ENCODE results near the gene MTX1.
"Not testable (repeated sequence)": the region's sequence is repeated elsewhere in the genome, so short reads cannot be mapped to it uniquely, and the experiment has no call there.

The MTX1 gene

DNA sequence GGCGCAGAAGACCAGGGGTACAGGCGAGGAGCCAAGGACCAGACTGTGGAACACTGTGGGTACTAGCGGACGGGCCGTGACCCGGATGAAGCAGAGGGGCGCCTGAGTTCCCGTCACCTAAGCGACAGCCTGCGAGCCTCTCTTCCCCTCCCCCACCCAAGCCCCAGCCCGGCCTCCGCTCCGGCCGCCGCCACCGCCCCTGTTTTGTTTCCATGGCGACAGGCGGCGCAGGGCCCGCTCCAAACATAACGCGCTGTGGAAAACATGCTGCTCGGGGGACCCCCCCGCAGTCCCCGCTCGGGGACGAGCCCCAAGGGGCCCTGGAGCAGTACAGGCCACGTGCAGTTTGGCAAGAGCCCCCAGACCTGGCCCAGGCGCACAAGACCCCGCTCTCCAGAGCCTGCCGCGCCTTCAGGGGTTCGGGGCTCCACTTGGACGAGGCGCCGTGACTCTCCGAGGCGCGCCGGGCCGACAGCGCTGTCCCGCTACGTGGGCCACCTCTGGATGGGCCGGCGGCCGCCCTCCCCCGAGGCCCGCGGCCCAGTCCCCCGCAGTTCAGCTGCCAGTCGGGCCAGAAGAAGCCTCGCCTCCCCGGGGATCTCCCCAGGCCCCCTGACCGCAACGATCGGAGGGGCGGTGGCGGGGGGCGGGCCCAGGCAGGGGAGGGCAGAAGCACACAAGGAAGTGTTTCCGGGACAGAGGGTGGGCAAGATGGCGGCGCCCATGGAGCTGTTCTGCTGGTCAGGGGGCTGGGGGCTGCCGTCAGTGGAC, at the start of gene MTX1:
Gene MTX1, plus strand, starts transcription at position 155 of the 771 bp plus-strand sequence. Its CDS starts 110 bp downstream, at position 265.
- DNase-seq (ENCODE audit: low spot score) = peak; percentile 94

DNA sequence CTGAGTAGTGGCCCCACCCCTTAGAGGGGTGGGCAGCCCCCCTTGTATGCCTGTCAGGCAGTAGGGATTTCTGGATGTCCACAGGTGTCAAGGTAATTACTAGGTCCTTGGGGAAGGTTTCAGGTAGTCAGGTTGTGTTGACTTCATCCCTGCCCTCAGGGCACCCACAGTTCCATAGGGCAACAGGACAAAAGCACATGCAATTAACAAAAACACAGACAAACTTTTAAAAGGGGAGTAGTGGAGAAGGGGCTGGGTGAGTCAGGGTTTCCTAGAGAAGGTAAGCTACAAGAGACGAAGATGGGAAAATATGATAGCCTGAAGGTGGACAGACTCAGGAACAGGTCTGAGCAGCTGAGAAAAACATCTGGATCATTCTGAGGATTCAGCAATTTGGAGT, 49.5 kb upstream of the MTX1 start:
- DNase-seq (ENCODE audit: low spot score) = no peak

DNA sequence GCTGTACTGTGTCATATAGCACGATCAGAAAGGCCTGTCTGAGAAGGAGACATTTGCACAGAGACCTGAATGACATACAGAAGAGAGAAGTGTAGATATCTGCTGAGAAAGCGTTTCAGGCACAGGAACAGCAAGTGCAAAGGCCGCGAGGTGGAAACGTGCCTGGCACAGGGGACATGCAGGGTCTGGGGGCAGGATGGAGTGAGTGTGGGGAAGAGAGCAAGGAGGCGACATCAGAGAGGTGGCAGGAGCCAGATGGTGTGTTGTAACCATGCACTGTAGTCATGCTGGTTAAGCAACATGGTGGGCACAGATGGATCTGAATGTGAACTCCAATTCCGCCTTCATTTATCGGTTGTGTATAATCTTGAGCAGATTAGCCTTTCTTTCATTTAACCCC, 48.4 kb upstream of the MTX1 start:
- DNase-seq (ENCODE audit: low spot score) = no peak

- not testable (repeated sequence) for DNase-seq (ENCODE audit: low spot score)
These were observed 45.9 kb upstream of the MTX1 start for GRCh38 chr1:155162631-155163030.

GRCh38 chr1:155163785-155164184, 44.7 kb upstream of the MTX1 start:
- not testable (repeated sequence) for DNase-seq (ENCODE audit: low spot score)

DNA sequence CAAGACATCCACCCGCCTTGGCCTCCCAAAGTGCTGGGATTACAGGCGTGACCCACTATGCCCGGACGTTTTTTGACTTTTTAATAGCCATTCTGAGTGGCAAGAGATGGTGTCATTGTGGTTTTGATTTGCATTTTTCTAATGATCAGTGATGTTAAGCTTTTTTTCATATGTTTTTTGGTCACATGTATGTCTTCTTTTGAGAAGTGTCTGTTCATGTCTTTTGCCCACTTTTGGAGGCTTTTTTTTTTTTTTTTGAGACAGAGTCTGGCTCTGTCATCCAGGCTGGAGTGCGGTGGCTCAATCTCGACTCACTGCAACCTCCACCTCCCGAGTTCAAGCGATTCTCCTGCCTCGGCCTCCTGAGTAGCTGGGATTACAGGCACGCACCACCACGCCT, 43.9 kb upstream of the MTX1 start:
- DNase-seq (ENCODE audit: low spot score) = not testable (repeated sequence)

- no peak for DNase-seq (ENCODE audit: low spot score)
These were observed 42.4 kb upstream of the MTX1 start for GRCh38 chr1:155166051-155166470.

- no peak for DNase-seq (ENCODE audit: low spot score)
These were observed 41.9 kb upstream of the MTX1 start for GRCh38 chr1:155166471-155167165.

GRCh38 chr1:155167166-155168104, 41.1 kb upstream of the MTX1 start:
- DNase-seq (ENCODE audit: low spot score) = peak; percentile 85

- not testable (repeated sequence) for DNase-seq (ENCODE audit: low spot score)
These were observed 40.4 kb upstream of the MTX1 start for GRCh38 chr1:155168105-155168445.

DNA sequence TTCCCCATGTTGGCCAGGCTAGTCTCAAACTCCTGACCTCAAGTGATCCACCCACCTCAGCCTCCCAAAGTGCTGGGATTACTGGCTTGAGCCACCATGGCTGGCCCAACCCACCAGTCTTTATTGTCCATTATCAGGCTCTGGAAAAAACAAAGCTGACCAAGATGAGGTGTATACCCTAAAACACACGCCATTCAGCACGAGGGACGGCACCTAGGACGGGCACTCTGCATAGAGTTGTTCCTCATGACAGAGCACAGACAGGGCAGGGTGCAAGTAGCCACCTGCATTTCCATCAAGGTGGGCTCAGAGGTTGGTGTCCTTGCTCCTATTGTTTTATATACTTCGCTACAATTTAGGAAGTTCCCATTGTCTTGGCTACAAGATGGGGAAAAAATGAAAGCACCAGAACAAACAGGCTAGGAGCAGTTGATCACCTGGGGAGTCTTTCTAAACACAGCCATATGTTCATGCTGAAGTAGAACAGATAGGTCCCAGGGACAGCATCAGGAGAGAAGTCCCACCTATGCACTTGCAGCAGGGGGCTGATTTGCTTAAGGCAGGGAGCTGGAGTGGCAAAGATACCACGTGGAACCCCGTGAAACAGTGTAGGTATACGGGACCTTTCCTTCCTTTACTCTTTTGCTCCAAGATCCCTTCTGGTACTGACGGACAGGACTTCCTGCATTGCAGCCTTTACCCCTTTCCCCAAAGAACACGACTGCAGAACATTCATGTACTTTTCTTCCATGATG, 39.9 kb upstream of the MTX1 start:
- DNase-seq (ENCODE audit: low spot score) = no peak

GRCh38 chr1:155169541-155169940, 39.0 kb upstream of the MTX1 start:
- DNase-seq (ENCODE audit: low spot score) = no peak

GRCh38 chr1:155170101-155170785, 38.3 kb upstream of the MTX1 start:
- no peak for DNase-seq (ENCODE audit: low spot score)

DNA sequence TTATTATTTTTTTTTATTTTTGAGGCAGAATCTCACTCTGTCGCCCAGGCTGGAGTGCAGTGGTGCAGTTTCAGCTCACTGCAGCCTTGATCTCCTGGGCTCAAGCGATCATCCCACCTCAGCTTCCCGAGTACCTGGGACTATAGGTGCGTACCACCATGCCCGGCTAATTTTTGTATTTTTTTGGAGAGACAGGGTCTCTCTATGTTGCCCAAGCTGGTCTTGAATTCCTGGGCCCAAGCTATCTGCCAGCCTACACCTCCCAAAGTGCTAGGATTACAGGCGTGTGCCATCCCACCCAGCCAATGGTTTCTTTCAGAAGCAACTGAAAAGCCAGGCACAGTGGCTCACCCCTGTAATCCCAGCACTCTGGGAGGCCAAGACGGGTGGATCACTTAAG, 37.7 kb upstream of the MTX1 start:
- DNase-seq (ENCODE audit: low spot score) = no peak

GRCh38 chr1:155171836-155172731, 36.4 kb upstream of the MTX1 start:
- no peak for DNase-seq (ENCODE audit: low spot score)

- peak; percentile 95 for DNase-seq (ENCODE audit: low spot score)
These were observed 35.6 kb upstream of the MTX1 start, which contains the start of gene KRTCAP2 for GRCh38 chr1:155172732-155173477. KRTCAP2 (minus strand) TSS chr1:155173304; CDS start chr1:155173224, 80 bp downstream.

- DNase-seq (ENCODE audit: low spot score) = peak; percentile 82
These were observed 34.8 kb upstream of the MTX1 start, which contains the start of gene TRIM46 for GRCh38 chr1:155173478-155174323. TRIM46 (plus strand) TSS chr1:155173849; CDS start chr1:155173967, 118 bp downstream.

Measured in CD4-positive, alpha-beta T cell treated with Interleukin-15 for 4 hours (primary cell).